Panc1 (cell line): ENCODE results near the gene HSPB9. TPM values are rescaled to one million over a fixed set of nuclear protein-coding genes. Genes with fewer than 3 reads are reported as not detected.

Experiments
- ATAC-seq: fragments of 200-7000 bp; cut with Tn5 transposase; 2 replicates; pipeline ENCODE4 v1.9.1; 2020; ENCODE audit warnings: mild to moderate bottlenecking, moderate library complexity
- BruUV-seq: library from RNA; stranded (reverse); fragments of 400-500 nt; replicated peaks from 2 replicates; lab custom pipeline; 2021; lab: Mats Ljungman, UMichigan
- CTCF ChIA-PET: fragments of 300-600 bp; sonication (Branson Sonifier 250); formaldehyde crosslinking; loops from one replicate; lab custom pipeline; 2022; ENCODE audit warnings: antibody characterized with exemption; lab: Charles Lee
- POLR2A ChIA-PET: fragments of 300-600 bp; sonication (Branson Sonifier 250); formaldehyde crosslinking; loops from one replicate; lab custom pipeline; 2022; ENCODE audit warnings: antibody characterized with exemption; lab: Charles Lee
- DNase-seq: peaks from one replicate; pipeline ENCODE4 v3.0.0-alpha.2; 2010; ENCODE audit warnings: low read depth, low spot score
- H3K27ac ChIP-seq: 2 replicates; pipeline ENCODE4 v1.5.1; 2011; ENCODE audit warnings: mild to moderate bottlenecking, low read length, inconsistent platforms
- H3K27me3 ChIP-seq: fragments of 200-500 bp; sonication (Bioruptor generic); 2 replicates; pipeline ENCODE4 v1.6.0; 2014; ENCODE audit warnings: low read length, inconsistent platforms; ENCODE audit not compliant: control insufficient read depth, insufficient read depth
- H3K36me3 ChIP-seq: fragments of 200-500 bp; sonication (Bioruptor generic); 2 replicates; pipeline ENCODE4 v1.5.1; 2014; ENCODE audit warnings: inconsistent platforms, mild to moderate bottlenecking, low read length, moderate library complexity; ENCODE audit not compliant: control insufficient read depth, insufficient read depth
- H3K4me1 ChIP-seq: 2 replicates; pipeline ENCODE4 v1.5.1; 2011; ENCODE audit warnings: inconsistent platforms, mild to moderate bottlenecking, low read length, moderate library complexity; ENCODE audit not compliant: control insufficient read depth, insufficient read depth
- H3K4me3 ChIP-seq, 2 experiments: 2 replicates each; pipeline ENCODE4 v1.5.1; 2011 to 2012; ENCODE audit warnings: low read depth in 2 of 2, low read length in 2 of 2, mild to moderate bottlenecking in 2 of 2, inconsistent platforms in 1 of 2, moderate library complexity in 1 of 2
- H3K9me3 ChIP-seq: fragments of 200-500 bp; sonication (Bioruptor generic); 2 replicates; pipeline ENCODE4 v1.5.1; 2014; ENCODE audit warnings: low read depth, mild to moderate bottlenecking, inconsistent platforms, low read length, moderate library complexity; ENCODE audit not compliant: control insufficient read depth, insufficient read depth
- CTCF ChIP-seq: fragments of 450-650 bp; IDR thresholded peaks from 2 replicates; pipeline ENCODE4 v1.5.1; 2017; ENCODE audit warnings: mild to moderate bottlenecking
- POLR2AphosphoS5 ChIP-seq: IDR thresholded peaks from 2 replicates; pipeline ENCODE4 v1.6.1; 2012; ENCODE audit warnings: mild to moderate bottlenecking, low read depth, low read length, moderate library complexity
- REST ChIP-seq, 2 experiments: IDR thresholded peaks; 2 replicates each; pipeline ENCODE4 v1.6.1; 2011 to 2012; ENCODE audit warnings: low read depth in 2 of 2, control low read depth in 1 of 2, low read length in 1 of 2, mild to moderate bottlenecking in 1 of 2, moderate library complexity in 1 of 2; ENCODE audit not compliant: insufficient read depth in 1 of 2
- SIN3A ChIP-seq: IDR thresholded peaks from 2 replicates; pipeline ENCODE4 v1.6.1; 2012; ENCODE audit warnings: low read depth, mild to moderate bottlenecking, low read length, moderate library complexity, borderline replicate concordance; ENCODE audit not compliant: insufficient read depth
- TCF7L2 ChIP-seq: IDR thresholded peaks from 2 replicates; pipeline ENCODE4 v1.6.1; 2011; ENCODE audit warnings: mild to moderate bottlenecking, low read depth, low read length, inconsistent platforms
- in situ Hi-C: cut with HindIII; loops from 2 replicates; pipeline ENCODE4 v1.10.0; 2016; ENCODE audit warnings: low sequenced_read_pairs, low pct_unique_long_range_greater_than_20kb
- intact Hi-C: fragments of 100-400 bp; cut with micrococcal nuclease; formaldehyde crosslinking; loops from one replicate; pipeline ENCODE4 v1.10.0; 2022; ENCODE audit not compliant: unreplicated experiment
- total RNA-seq: library from RNA; stranded (reverse); gene quantifications from one replicate; pipeline ENCODE4 v1.2.1, GENCODE V29; 2021; ENCODE audit not compliant: unreplicated experiment

HSPB9 gene
- total RNA-seq, 1 experiment from 2014 or later = not detected

- ATAC-seq (no peak), DNase-seq (no peak)
- no peak for TF ChIP-seq SIN3A
- TF ChIP-seq REST (IDR thresholded peaks at IDR 0.05; ENCODE audit: insufficient read depth in 1 of 2, low read depth in 2 of 2, low read length in 1 of 2) = no peak
- TF ChIP-seq CTCF = no peak
- TF ChIP-seq TCF7L2 = no peak
- no peak for TF ChIP-seq POLR2AphosphoS5
- Histone ChIP-seq H3K36me3 (peaks cover 2% of the 10 kb centered on the region; the same call in 1 of the 2 replicates), H3K4me3 (no peak overlapping the region), H3K4me1 (peaks cover 18% of the 10 kb centered on the region), H3K27ac (no peak overlapping the region), H3K9me3 (no peaks in the 10 kb centered on the region), H3K27me3 (no peaks in the 10 kb centered on the region)
- CTCF ChIA-PET = no interaction called here
- in situ Hi-C loops = no loop called here
- POLR2A ChIA-PET = no interaction called here
- no TSS peak for BruUV-seq
- intact Hi-C loops = no loop called here
Observed at GRCh38 chr17:42132941-42133340, 10.3 kb downstream of the HSPB9 start.

GRCh38 chr17:42133461-42134041, 10.9 kb downstream of the HSPB9 start:
- Histone ChIP-seq H3K4me1 (peaks cover 18% of the 10 kb centered on the region), H3K27me3 (no peaks in the 10 kb centered on the region), H3K4me3 (no peak overlapping the region), H3K27ac (no peak overlapping the region), H3K9me3 (no peaks in the 10 kb centered on the region), H3K36me3 (peaks cover 2% of the 10 kb centered on the region; the same call in 1 of the 2 replicates)
- ATAC-seq (no peak), DNase-seq (no peak)
- no peak for TF ChIP-seq REST (IDR thresholded peaks at IDR 0.05; ENCODE audit: insufficient read depth in 1 of 2, low read depth in 2 of 2, low read length in 1 of 2)
- no peak for TF ChIP-seq SIN3A
- TF ChIP-seq POLR2AphosphoS5 = no peak
- TF ChIP-seq CTCF = no peak
- no peak for TF ChIP-seq TCF7L2
- in situ Hi-C loops = no loop called here
- intact Hi-C loops = no loop called here
- CTCF ChIA-PET = no interaction called here
- POLR2A ChIA-PET = no interaction called here
- BruUV-seq = no TSS peak
